ENCODE results near the gene ZNF236.
A peak's percentile ranks its signal among the peaks of the same experiment; 100 is the strongest.

The ZNF236 gene

DNA sequence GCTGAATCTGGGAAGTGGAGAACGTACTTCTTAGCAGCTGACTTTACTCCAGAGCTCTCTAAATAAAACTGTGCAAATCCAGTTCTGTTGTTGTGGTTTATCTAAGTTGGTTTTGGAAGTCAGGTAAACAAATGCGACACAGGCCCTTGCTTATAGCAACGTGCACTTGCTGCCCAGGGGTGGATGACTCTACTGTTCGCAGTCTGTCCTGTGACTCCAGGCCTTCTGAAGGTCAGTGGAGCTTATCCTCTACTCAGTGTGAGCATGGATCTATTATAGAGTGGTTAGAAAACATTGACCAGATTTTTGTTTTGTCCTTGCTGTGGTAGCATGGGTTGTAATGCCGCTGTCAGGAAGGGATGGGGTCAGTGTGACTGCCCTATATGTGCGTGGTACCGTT, 89.1 kb downstream of the ZNF236 start:
- TF ChIP-seq, protein P1, sequence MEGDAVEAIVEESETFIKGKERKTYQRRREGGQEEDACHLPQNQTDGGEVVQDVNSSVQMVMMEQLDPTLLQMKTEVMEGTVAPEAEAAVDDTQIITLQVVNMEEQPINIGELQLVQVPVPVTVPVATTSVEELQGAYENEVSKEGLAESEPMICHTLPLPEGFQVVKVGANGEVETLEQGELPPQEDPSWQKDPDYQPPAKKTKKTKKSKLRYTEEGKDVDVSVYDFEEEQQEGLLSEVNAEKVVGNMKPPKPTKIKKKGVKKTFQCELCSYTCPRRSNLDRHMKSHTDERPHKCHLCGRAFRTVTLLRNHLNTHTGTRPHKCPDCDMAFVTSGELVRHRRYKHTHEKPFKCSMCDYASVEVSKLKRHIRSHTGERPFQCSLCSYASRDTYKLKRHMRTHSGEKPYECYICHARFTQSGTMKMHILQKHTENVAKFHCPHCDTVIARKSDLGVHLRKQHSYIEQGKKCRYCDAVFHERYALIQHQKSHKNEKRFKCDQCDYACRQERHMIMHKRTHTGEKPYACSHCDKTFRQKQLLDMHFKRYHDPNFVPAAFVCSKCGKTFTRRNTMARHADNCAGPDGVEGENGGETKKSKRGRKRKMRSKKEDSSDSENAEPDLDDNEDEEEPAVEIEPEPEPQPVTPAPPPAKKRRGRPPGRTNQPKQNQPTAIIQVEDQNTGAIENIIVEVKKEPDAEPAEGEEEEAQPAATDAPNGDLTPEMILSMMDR (IDR thresholded peaks at IDR 0.05; ENCODE audit: borderline replicate concordance, control extremely low read depth, extremely low read depth, insufficient read depth, missing control alignments) = no peak
- no peak for DNase-seq (ENCODE audit: low spot score)
- in situ Hi-C loops (cut with MboI; ENCODE audit: low sequenced_read_pairs, unreplicated experiment) = no loop called here

DNA sequence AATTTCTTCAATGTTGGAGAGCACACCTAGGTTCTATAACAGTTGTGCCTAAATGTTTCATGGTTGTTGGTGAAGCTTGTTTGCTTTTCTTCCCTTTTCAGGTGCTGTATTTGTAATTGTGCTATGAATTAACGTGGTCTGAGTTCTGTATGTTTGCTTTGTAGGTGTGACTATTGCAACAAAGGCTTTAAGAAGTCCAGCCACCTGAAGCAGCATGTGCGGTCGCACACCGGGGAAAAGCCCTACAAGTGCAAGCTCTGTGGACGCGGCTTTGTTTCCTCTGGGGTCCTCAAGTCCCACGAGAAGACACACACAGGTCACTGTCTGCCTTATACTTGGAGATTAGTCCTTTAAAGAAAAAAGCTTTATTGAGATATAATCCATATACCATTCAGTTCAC, 91.2 kb downstream of the ZNF236 start:
- no peak for DNase-seq (ENCODE audit: low spot score)
- TF ChIP-seq, protein P1 (IDR thresholded peaks at IDR 0.05; ENCODE audit: borderline replicate concordance, control extremely low read depth, extremely low read depth, insufficient read depth, missing control alignments) = no peak
- in situ Hi-C loops (cut with MboI; ENCODE audit: low sequenced_read_pairs, unreplicated experiment) = no loop called here

DNA sequence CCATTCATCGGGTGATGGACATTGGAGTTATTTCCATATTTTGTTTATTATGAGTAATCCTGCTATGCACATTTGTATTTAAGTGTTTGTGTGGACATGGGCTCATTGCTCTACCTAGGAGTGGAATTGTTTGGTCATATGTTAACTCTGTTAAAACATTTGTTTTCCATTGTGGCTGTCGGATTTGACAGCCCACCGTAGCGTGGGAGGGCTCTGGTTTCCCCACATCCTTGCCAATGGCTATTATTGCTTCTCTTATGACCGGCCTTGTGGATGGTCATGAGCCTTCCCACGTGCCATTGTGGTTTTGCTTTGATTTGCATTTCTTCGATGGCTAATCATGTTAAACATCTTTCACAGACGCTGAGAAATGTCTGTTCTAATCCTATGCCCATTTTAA, 92.0 kb downstream of the ZNF236 start:
- in situ Hi-C loops (cut with MboI; ENCODE audit: low sequenced_read_pairs, unreplicated experiment) = no loop called here
- DNase-seq (ENCODE audit: low spot score) = peak; percentile 43
- TF ChIP-seq, protein P1 (IDR thresholded peaks at IDR 0.05; ENCODE audit: borderline replicate concordance, control extremely low read depth, extremely low read depth, insufficient read depth, missing control alignments) = no peak

DNA sequence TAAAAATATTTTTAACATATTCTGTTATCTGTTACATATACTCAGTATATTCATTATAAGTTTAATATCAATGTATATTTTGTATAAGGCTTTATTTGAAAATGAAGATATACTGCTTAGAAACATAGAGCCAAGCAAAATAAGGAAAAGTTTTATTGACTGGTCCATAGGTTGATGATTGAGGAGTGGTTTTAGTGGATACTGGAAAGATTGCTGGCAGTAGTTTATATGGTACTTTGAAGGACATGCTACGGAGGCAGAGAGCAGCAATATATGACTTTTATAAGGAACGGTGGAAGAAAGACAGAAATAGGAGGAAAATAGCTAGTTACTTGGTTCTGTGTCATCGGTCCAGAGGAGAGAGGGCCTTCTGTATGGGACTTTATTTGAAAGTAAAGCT, 92.4 kb downstream of the ZNF236 start:
- in situ Hi-C loops (cut with MboI; ENCODE audit: low sequenced_read_pairs, unreplicated experiment) = no loop called here

DNA sequence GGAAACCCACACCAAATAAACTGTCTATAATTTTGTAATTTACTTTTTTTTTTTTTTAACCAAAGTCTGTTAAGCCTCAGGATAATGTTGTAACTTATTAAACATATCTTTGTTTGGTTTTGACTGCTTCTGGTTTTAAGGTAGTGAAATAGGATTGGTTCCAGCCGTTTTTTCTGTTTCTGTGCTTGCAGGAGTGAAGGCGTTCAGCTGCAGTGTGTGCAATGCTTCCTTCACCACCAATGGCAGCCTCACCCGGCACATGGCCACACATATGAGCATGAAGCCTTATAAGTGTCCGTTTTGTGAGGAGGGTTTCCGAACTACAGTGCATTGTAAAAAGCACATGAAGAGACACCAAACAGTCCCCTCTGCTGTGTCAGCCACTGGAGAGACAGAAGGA, 93.1 kb downstream of the ZNF236 start:
- in situ Hi-C loops (cut with MboI; ENCODE audit: low sequenced_read_pairs, unreplicated experiment) = no loop called here

More for the DNA sequence above, 92.4 kb downstream of the ZNF236 start:
- TF ChIP-seq, protein P1 (IDR thresholded peaks at IDR 0.05; ENCODE audit: borderline replicate concordance, control extremely low read depth, extremely low read depth, insufficient read depth, missing control alignments) = no peak
- DNase-seq (ENCODE audit: low spot score) = no peak

DNA sequence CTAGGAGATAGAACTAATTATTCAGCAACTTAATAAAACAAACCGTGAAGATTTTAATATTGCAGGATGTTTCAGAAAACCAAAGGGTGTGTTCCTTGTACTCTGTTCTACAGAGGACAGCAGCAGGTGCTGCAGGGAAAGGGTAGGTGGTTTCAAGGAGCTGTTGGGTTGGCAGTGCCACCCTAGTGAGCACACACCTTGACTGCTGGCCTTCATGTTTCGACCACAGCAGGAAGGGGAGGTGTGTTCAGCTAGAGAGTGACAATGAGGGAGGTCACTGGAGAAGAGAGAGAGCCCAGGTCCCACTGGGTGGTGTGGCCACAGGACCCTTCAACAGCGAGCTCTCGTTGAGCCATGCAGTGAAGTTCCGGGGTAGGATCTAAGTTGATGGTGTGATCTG, 98.6 kb downstream of the ZNF236 start:
- in situ Hi-C loops (cut with MboI; ENCODE audit: low sequenced_read_pairs, unreplicated experiment) = no loop called here
- TF ChIP-seq, protein P1 (IDR thresholded peaks at IDR 0.05; ENCODE audit: borderline replicate concordance, control extremely low read depth, extremely low read depth, insufficient read depth, missing control alignments) = no peak
- no peak for DNase-seq (ENCODE audit: low spot score)

More for the DNA sequence above, 93.1 kb downstream of the ZNF236 start:
- TF ChIP-seq, protein P1 (IDR thresholded peaks at IDR 0.05; ENCODE audit: borderline replicate concordance, control extremely low read depth, extremely low read depth, insufficient read depth, missing control alignments) = no peak
- DNase-seq (ENCODE audit: low spot score) = no peak

DNA sequence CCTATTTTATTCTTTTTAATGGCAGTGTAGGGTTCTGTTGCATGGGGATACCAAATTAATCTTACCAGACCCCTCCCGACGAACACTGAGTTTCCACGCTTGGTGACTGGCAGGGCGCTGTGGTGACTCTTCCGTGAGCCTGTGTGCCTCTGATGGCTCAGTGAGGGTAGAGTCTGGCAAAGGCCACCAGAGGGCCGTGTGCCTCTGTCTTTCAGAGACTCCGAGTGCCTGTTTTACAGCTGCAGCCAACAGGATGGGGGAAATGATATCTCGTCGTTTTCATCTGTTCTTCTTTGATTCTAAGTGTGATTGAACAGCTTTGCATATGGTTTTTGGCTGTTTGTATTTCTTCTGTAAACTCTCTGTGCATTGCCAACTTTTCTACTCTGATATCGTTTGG, 99.8 kb downstream of the ZNF236 start:
- peak; percentile 82 for DNase-seq (ENCODE audit: low spot score)
- TF ChIP-seq, protein P1 (IDR thresholded peaks at IDR 0.05; ENCODE audit: borderline replicate concordance, control extremely low read depth, extremely low read depth, insufficient read depth, missing control alignments) = peak; percentile 57
- in situ Hi-C loops (cut with MboI; ENCODE audit: low sequenced_read_pairs, unreplicated experiment) = no loop called here

All from GM13976 (cell line).